Activated T-helper 1 cell treated with anti-CD3 and anti-CD28 coated beads, Interleukin-12 subunit alpha, Interleukin-12 subunit beta, Interleukin-2, Interleukin-4 antibody, amounts not matched to agents 30 ng/mL and 10 ng/mL and 1 ng/mL, durations not matched to agents 14 hours and 24 hours and 36 hours (primary cell): ENCODE data around the gene ADAMTS6. TPM values are rescaled to one million over a fixed set of nuclear protein-coding genes. Genes with fewer than 3 reads are reported as not detected.

Experiments
- DNase-seq: peaks from one replicate; pipeline ENCODE4 v3.0.0; 2021; ENCODE audit warnings: low spot score
- H3K27ac Mint-ChIP-seq: one replicate; pipeline ENCODE4 v1.8.0; 2021; ENCODE audit warnings: mild to moderate bottlenecking, mixed read lengths
- H3K27me3 Mint-ChIP-seq: one replicate; pipeline ENCODE4 v1.8.0; 2022; ENCODE audit warnings: mild to moderate bottlenecking, moderate library complexity, mixed read lengths; ENCODE audit not compliant: insufficient read depth
- H3K36me3 Mint-ChIP-seq: one replicate; pipeline ENCODE4 v1.8.0; 2021; ENCODE audit warnings: low read depth, mixed read lengths
- H3K4me1 Mint-ChIP-seq: one replicate; pipeline ENCODE4 v1.8.0; 2021; ENCODE audit warnings: low read depth, mixed read lengths
- H3K4me3 Mint-ChIP-seq: one replicate; pipeline ENCODE4 v1.8.0; 2021; ENCODE audit warnings: mild to moderate bottlenecking, moderate library complexity, mixed read lengths
- H3K9me3 Mint-ChIP-seq: one replicate; pipeline ENCODE4 v1.8.0; 2021; ENCODE audit warnings: mixed read lengths
- intact Hi-C: fragments of 100-400 bp; cut with micrococcal nuclease; formaldehyde crosslinking; loops from one replicate; pipeline ENCODE4 v1.15.1; 2024
- total RNA-seq: library from RNA; stranded (reverse); gene quantifications from 2 replicates; pipeline ENCODE4 v1.2.3, GENCODE V29; 2022

The ADAMTS6 gene
- total RNA-seq, 1 donor from 2014 or later: 0.86 TPM

DNA sequence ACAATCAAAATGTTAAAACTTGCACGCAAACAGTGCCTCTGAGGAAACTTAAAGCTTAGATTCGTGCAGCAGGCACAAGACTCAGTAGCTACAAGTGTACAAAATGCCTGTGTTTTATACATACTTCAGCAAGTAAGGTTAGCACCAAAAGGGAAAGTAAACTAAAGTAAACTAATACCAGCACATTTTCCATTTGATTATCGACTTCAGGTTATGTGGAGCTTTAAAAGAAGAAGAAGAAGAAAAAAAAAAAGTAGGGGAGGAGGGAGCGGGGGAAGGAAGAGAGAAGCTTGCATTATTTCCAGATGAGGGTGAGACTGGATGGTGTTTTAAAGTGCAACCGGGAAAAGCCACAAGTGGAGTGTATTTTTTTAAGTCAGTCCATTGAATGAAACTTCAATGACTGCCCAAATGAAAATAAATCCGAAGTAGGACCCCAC, 596 bp upstream of the ADAMTS6 start:
- intact Hi-C loops: loop anchor here (1.0 to 5.0 kb wide), 6 partner anchors 81 to 714 kb away; partner anchors contain the start of genes CENPK, CWC27, PPWD1 and SREK1IP1
- DNase-seq: no peak
- H3K27ac Mint-ChIP-seq: peak overlapping the region; percentile 89

GRCh38 chr5:65481171-65481581, 544 bp downstream of the ADAMTS6 start:
- Mint-ChIP-seq H3K9me3 (no peaks in the 10 kb centered on the region), H3K27me3 (peaks cover 4% of the 10 kb centered on the region), H3K27ac (peak overlapping the region; percentile 89), H3K4me1 (peaks cover 9% of the 10 kb centered on the region), H3K36me3 (no peaks in the 10 kb centered on the region), H3K4me3 (no peak overlapping the region)
- intact Hi-C loops: loop anchor here (5.0 kb wide), 1 partner anchor 269 kb away; no protein-coding TSS in a partner anchor
- DNase-seq: no peak

More for the DNA sequence above, 596 bp upstream of the ADAMTS6 start:
- Mint-ChIP-seq H3K27me3 (peaks cover 4% of the 10 kb centered on the region), H3K4me1 (peaks cover 9% of the 10 kb centered on the region), H3K4me3 (no peak overlapping the region), H3K36me3 (no peaks in the 10 kb centered on the region), H3K9me3 (no peaks in the 10 kb centered on the region)

DNA sequence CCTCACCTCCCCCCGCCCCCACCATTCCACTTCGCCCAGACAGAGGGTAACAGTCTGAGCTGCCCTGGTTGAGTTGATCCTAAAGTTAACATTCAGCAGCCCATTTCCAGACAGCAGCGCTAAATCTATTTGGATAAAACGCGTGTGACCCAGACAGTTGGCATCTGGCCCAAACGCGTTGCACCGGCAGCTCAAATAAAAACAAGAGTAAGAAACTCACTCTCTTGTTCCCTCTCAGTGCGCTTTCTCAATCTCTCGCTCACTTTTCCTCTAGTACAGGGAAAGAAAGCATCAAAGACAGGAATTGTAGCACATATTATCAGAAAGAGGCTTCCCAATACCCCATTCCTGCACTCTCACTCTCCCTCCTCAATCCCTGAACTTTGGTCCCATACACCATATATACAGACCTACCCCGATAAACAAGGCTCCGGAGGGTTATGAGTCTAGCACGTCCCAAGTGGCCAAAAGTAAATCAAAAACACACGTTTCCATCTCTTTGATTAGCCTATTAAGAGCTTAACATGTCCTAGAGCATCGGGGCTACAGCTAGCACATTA, 1.3 kb downstream of the ADAMTS6 start:
- Mint-ChIP-seq H3K4me3 (no peak overlapping the region), H3K27me3 (peaks cover 4% of the 10 kb centered on the region), H3K27ac (no peak overlapping the region), H3K4me1 (peaks cover 9% of the 10 kb centered on the region), H3K36me3 (no peaks in the 10 kb centered on the region), H3K9me3 (no peaks in the 10 kb centered on the region)
- no peak for DNase-seq
- intact Hi-C loops: loop anchor here (5.0 kb wide), 1 partner anchor 268 kb away; no protein-coding TSS in a partner anchor

- peaks cover 9% of the 10 kb centered on the region for H3K4me1 Mint-ChIP-seq
- H3K4me3 Mint-ChIP-seq: no peak overlapping the region
- intact Hi-C loops: no loop called here
- H3K36me3 Mint-ChIP-seq: no peaks in the 10 kb centered on the region
- peaks cover 7% of the 10 kb centered on the region for H3K27me3 Mint-ChIP-seq
- H3K27ac Mint-ChIP-seq: no peak overlapping the region
- no peaks in the 10 kb centered on the region for H3K9me3 Mint-ChIP-seq
- no peak for DNase-seq
These were observed 2.2 kb downstream of the ADAMTS6 start for GRCh38 chr5:65479527-65479926.

GRCh38 chr5:65478336-65478735, 3.4 kb downstream of the ADAMTS6 start:
- no peak overlapping the region for H3K27ac Mint-ChIP-seq
- peaks cover 6% of the 10 kb centered on the region for H3K4me1 Mint-ChIP-seq
- no peak overlapping the region for H3K4me3 Mint-ChIP-seq
- no peak for DNase-seq
- intact Hi-C loops: no loop called here
- peaks cover 7% of the 10 kb centered on the region for H3K27me3 Mint-ChIP-seq
- no peaks in the 10 kb centered on the region for H3K9me3 Mint-ChIP-seq
- no peaks in the 10 kb centered on the region for H3K36me3 Mint-ChIP-seq

DNA sequence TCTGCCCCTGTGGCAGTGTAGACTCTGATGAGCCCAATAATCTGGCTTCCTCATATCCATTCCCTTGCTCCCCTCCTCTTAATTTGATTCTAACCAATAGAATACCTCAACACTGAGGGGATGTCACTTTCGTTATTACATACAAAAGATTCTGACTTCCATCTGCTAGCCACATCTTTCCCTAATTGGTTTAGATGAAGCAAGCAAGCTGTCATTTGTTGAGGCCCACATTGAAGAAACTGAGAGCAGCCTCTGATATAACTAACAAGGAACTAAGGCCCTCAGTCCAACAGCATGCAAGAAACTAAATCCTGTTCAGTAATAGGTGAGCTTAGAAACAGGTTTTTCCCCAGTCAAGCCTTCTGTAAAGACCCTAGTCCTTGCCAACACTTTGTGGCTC, 5.8 kb downstream of the ADAMTS6 start:
- Mint-ChIP-seq H3K4me1 (no peaks in the 10 kb centered on the region), H3K9me3 (no peaks in the 10 kb centered on the region), H3K36me3 (no peaks in the 10 kb centered on the region), H3K27me3 (peaks cover 14% of the 10 kb centered on the region), H3K4me3 (no peak overlapping the region), H3K27ac (no peak overlapping the region)
- intact Hi-C loops: no loop called here
- no peak for DNase-seq

DNA sequence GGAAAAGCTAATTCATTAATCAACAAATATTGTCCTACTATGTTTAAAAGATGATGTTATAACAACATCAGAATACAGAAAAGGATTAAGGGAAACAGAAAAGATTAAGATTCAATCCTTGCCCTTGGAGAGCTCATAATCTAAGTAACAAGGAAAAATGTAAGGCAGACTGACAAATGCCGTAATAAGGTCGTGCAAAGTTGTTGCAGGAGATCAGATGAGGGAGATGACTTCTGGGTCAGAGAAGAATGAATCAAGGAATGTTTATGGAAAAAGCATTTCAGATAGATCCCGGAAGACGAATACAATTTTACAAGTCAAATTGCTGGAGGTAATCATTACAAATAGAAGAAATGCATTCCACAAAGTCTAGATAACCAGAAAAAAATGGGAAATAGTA, 6.4 kb downstream of the ADAMTS6 start:
- H3K27me3 Mint-ChIP-seq: peaks cover 14% of the 10 kb centered on the region
- no peak for DNase-seq
- no peaks in the 10 kb centered on the region for H3K4me1 Mint-ChIP-seq
- intact Hi-C loops: no loop called here
- H3K27ac Mint-ChIP-seq: no peak overlapping the region
- no peaks in the 10 kb centered on the region for H3K9me3 Mint-ChIP-seq
- H3K4me3 Mint-ChIP-seq: no peak overlapping the region
- no peaks in the 10 kb centered on the region for H3K36me3 Mint-ChIP-seq

- DNase-seq: no peak
- Mint-ChIP-seq H3K4me3 (no peak overlapping the region), H3K27ac (peak overlapping the region; percentile 4), H3K4me1 (no peaks in the 10 kb centered on the region), H3K36me3 (no peaks in the 10 kb centered on the region), H3K9me3 (no peaks in the 10 kb centered on the region), H3K27me3 (peaks cover 14% of the 10 kb centered on the region)
- intact Hi-C loops: no loop called here
These were observed 7.5 kb downstream of the ADAMTS6 start for GRCh38 chr5:65474130-65474711.

DNA sequence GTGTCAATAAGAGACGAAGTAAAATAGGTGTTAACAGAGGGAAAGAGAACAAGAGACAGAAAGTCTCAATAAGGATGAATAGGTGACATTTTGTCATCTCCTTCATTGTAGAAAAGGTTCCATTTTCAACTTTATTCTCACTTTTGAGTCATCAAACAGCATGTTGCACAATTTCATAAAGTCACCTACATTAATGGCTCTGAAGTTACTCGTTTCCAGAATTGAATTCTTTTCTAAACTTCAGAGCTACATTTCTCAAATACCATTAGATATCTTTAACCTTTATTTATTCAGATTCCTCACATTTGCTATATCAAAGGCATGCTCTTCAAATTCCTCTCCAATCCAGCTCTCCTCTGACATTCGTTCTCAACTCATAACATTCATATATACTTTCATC, 13.1 kb downstream of the ADAMTS6 start:
- peaks cover 8% of the 10 kb centered on the region for H3K27me3 Mint-ChIP-seq

GRCh38 chr5:65462139-65462705, 19.5 kb downstream of the ADAMTS6 start:
- Mint-ChIP-seq H3K4me3 (no peak overlapping the region), H3K4me1 (no peaks in the 10 kb centered on the region), H3K27me3 (no peaks in the 10 kb centered on the region), H3K27ac (no peak overlapping the region), H3K9me3 (no peaks in the 10 kb centered on the region), H3K36me3 (no peaks in the 10 kb centered on the region)
- intact Hi-C loops: no loop called here
- DNase-seq: no peak

More for the DNA sequence above, 13.1 kb downstream of the ADAMTS6 start:
- no peaks in the 10 kb centered on the region for H3K4me1 Mint-ChIP-seq
- no peak overlapping the region for H3K4me3 Mint-ChIP-seq
- no peaks in the 10 kb centered on the region for H3K9me3 Mint-ChIP-seq
- H3K27ac Mint-ChIP-seq: no peak overlapping the region
- no peaks in the 10 kb centered on the region for H3K36me3 Mint-ChIP-seq
- DNase-seq: no peak
- intact Hi-C loops: no loop called here

GRCh38 chr5:65461490-65461889, 20.2 kb downstream of the ADAMTS6 start:
- Mint-ChIP-seq H3K27me3 (no peaks in the 10 kb centered on the region), H3K4me1 (no peaks in the 10 kb centered on the region), H3K27ac (no peak overlapping the region), H3K9me3 (no peaks in the 10 kb centered on the region), H3K36me3 (no peaks in the 10 kb centered on the region), H3K4me3 (no peak overlapping the region)
- DNase-seq: no peak
- intact Hi-C loops: no loop called here

- Mint-ChIP-seq H3K9me3 (no peaks in the 10 kb centered on the region), H3K4me3 (no peak overlapping the region), H3K36me3 (no peaks in the 10 kb centered on the region), H3K27ac (no peak overlapping the region), H3K27me3 (no peaks in the 10 kb centered on the region), H3K4me1 (no peaks in the 10 kb centered on the region)
- DNase-seq: no peak
- intact Hi-C loops: no loop called here
These were observed 21.7 kb downstream of the ADAMTS6 start for GRCh38 chr5:65459995-65460394.

- Mint-ChIP-seq H3K27me3 (peaks cover 2% of the 10 kb centered on the region), H3K27ac (no peak overlapping the region), H3K4me3 (no peak overlapping the region), H3K4me1 (no peaks in the 10 kb centered on the region), H3K36me3 (no peaks in the 10 kb centered on the region), H3K9me3 (no peaks in the 10 kb centered on the region)
- DNase-seq: no peak
- intact Hi-C loops: no loop called here
These were observed 26.7 kb downstream of the ADAMTS6 start for GRCh38 chr5:65455064-65455463.
